ENCODE results near the gene TMEM256.

TMEM256 gene

DNA sequence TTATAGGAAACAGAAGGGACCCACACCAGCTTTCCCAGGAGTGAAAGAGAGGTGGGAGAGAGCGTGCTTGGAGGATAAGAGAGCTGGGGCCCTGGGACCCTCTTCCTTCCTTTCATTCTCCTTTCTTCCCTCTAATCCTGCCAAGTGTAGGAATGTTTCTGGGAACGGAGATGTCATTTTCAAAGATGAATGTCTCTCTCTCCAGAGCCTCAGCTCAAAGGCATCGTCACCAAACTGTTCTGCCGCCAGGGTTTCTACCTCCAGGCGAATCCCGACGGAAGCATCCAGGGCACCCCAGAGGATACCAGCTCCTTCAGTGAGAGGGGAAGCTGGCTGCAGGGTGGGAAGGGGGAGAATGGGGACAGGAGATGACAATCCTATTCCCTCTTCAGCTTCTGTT is 37.4 kb upstream of the TMEM256 start:
- no peak overlapping the region for H3K4me2 ChIP-seq (ENCODE audit: low read length, poor library complexity, severe bottlenecking)
- no peak overlapping the region for H2BK120ac ChIP-seq (ENCODE audit: low read depth, low read length)
- no peak overlapping the region for H2BK5ac ChIP-seq (ENCODE audit: low read depth, low read length, poor library complexity, severe bottlenecking)
- H3K18ac ChIP-seq (ENCODE audit: low read depth in 1 of 2, low read length in 2 of 2), result no peak overlapping the region
- H4K8ac ChIP-seq (ENCODE audit: low read length), result no peak overlapping the region
- peaks cover 53% of the 10 kb centered on the region for H3K4me1 ChIP-seq (ENCODE audit: control insufficient read depth, insufficient read depth, low read depth, low read length)
- no peak overlapping the region for H3K27ac ChIP-seq (ENCODE audit: low read length, poor library complexity, severe bottlenecking)
- peaks cover 44 to 60% of the 10 kb centered on the region in 2 experiments for H3K27me3 ChIP-seq (ENCODE audit: control insufficient read depth in 1 of 2, insufficient read depth in 1 of 2, low read length in 2 of 2)
- H2BK12ac ChIP-seq (ENCODE audit: low read length in 2 of 2), result no peak overlapping the region
- H4K91ac ChIP-seq (ENCODE audit: low read length), result no peak overlapping the region
- H3K4ac ChIP-seq (ENCODE audit: low read depth in 1 of 2, low read length in 2 of 2), result no peak overlapping the region
- no peak for DNase-seq
- no peak overlapping the region for H2BK15ac ChIP-seq (ENCODE audit: low read depth, poor library complexity, severe bottlenecking)
- no peaks in the 10 kb centered on the region for H3K36me3 ChIP-seq (ENCODE audit: control insufficient read depth in 1 of 2, insufficient read depth in 2 of 2, low read depth in 1 of 2, low read length in 2 of 2)
- no peak overlapping the region for H2AFZ ChIP-seq (ENCODE audit: low read depth, low read length)
- H3K4me3 ChIP-seq (ENCODE audit: insufficient read depth in 1 of 2, low read depth in 1 of 2, low read length in 2 of 2), result no peak overlapping the region
- H3K9me3 ChIP-seq (ENCODE audit: control insufficient read depth, low read length), result no peaks in the 10 kb centered on the region
- H3K23ac ChIP-seq (ENCODE audit: low read length in 2 of 2), result no peak overlapping the region
- H2AK5ac ChIP-seq (ENCODE audit: low read length, severe bottlenecking), result peak overlapping the region; percentile 73
- no peak overlapping the region for H3K14ac ChIP-seq (ENCODE audit: low read length in 2 of 2)
- no peak overlapping the region for H3K9ac ChIP-seq (ENCODE audit: low read length)
- 30% methylated on average over 2 of the region's 7 CpGs for WGBS
- peaks cover 9% of the 10 kb centered on the region for H3K79me1 ChIP-seq (replicated peaks; ENCODE audit: low read length, poor library complexity, severe bottlenecking)

DNA sequence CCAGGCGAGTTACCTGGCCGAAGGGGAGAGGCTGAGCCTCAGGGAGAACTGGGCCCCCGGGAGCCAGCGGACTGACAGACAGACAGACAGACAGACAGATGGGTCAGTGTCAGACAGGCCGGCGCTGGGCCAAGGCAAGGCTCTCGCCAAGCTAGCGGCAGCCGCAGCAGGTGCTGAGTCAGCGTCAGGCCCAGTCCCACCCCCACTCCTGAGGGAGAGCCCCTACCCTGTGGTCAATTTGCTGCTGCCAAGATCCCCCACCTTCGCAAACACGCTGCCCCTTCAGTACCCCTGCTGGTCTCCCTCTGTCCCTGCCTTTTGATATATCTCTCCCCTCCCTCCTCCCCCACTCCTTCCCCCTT is 36.9 kb upstream of the TMEM256 start:
- H3K23ac ChIP-seq (ENCODE audit: low read length in 2 of 2), result no peak overlapping the region
- no peak overlapping the region for H2AFZ ChIP-seq (ENCODE audit: low read depth, low read length)
- no peak overlapping the region for H4K91ac ChIP-seq (ENCODE audit: low read length)
- H4K8ac ChIP-seq (ENCODE audit: low read length), result no peak overlapping the region
- H3K4me2 ChIP-seq (ENCODE audit: low read length, poor library complexity, severe bottlenecking), result peak overlapping the region; percentile 91
- H2BK120ac ChIP-seq (ENCODE audit: low read depth, low read length), result no peak overlapping the region
- H3K14ac ChIP-seq (ENCODE audit: low read length in 2 of 2), result peak overlapping the region in 1 of 2 experiments; percentile 11
- peak overlapping the region; percentile 28 to 75 for H3K4me3 ChIP-seq (ENCODE audit: insufficient read depth in 1 of 2, low read depth in 1 of 2, low read length in 2 of 2)
- H3K9ac ChIP-seq (ENCODE audit: low read length), result peak overlapping the region; percentile 48
- H3K36me3 ChIP-seq (ENCODE audit: control insufficient read depth in 1 of 2, insufficient read depth in 2 of 2, low read depth in 1 of 2, low read length in 2 of 2), result no peaks in the 10 kb centered on the region
- H3K27ac ChIP-seq (ENCODE audit: low read length, poor library complexity, severe bottlenecking), result no peak overlapping the region
- H2BK5ac ChIP-seq (ENCODE audit: low read depth, low read length, poor library complexity, severe bottlenecking), result no peak overlapping the region
- peaks cover 39 to 58% of the 10 kb centered on the region in 2 experiments for H3K27me3 ChIP-seq (ENCODE audit: control insufficient read depth in 1 of 2, insufficient read depth in 1 of 2, low read length in 2 of 2)
- H2AK5ac ChIP-seq (ENCODE audit: low read length, severe bottlenecking), result no peak overlapping the region
- peaks cover 10% of the 10 kb centered on the region for H3K79me1 ChIP-seq (replicated peaks; ENCODE audit: low read length, poor library complexity, severe bottlenecking)
- H2BK12ac ChIP-seq (ENCODE audit: low read length in 2 of 2), result no peak overlapping the region
- WGBS, result 6% methylated on average over 10 of the region's 12 CpGs
- H3K4me1 ChIP-seq (ENCODE audit: control insufficient read depth, insufficient read depth, low read depth, low read length), result peaks cover 58% of the 10 kb centered on the region
- no peaks in the 10 kb centered on the region for H3K9me3 ChIP-seq (ENCODE audit: control insufficient read depth, low read length)
- H3K18ac ChIP-seq (ENCODE audit: low read depth in 1 of 2, low read length in 2 of 2), result peak overlapping the region in 1 of 2 experiments; percentile 61
- DNase-seq, result peak; percentile 41
- no peak overlapping the region for H2BK15ac ChIP-seq (ENCODE audit: low read depth, poor library complexity, severe bottlenecking)
- H3K4ac ChIP-seq (ENCODE audit: low read depth in 1 of 2, low read length in 2 of 2), result no peak overlapping the region

DNA sequence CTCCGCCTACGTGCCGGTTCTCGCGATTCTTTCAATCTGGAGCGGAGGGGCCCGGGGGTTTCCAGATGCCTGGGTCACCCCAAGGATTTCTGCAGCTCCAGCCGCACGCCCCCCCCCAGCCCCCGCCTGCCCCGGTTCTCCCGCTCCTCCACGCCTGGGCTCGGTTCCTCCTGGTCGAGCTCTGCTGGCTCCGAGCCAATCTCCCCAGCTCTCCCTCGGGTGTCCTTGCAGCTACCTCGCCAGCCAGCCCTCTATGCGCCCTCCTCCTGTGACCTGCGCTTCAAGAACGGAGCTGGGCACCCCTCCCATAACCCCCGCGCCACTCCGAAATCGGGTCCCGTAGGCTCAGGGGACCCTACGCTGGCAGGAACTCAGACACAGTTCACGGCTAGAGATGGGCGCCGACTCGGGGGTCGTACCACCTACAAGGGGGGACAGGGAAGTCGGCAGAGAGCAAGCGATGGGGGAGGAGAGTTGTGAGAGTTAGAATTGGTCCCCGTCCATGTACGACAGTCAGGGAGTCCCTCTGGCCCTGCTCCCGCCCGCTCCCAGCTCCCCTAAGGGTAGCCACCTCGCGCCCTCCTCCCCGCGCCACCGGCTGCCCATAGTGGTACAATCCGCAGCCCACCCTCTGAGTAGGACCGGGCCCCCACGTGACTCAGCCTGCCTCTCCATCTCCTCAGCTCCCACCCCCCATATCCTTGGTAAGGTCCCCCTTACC is 36.4 kb upstream of the TMEM256 start:
- H3K27ac ChIP-seq (ENCODE audit: low read length, poor library complexity, severe bottlenecking), result no peak overlapping the region
- peak overlapping the region; percentile 36 for H2AFZ ChIP-seq (ENCODE audit: low read depth, low read length)
- H2BK12ac ChIP-seq (ENCODE audit: low read length in 2 of 2), result peak overlapping the region in 1 of 2 experiments; percentile 45
- peak overlapping the region; percentile 91 for H3K4me2 ChIP-seq (ENCODE audit: low read length, poor library complexity, severe bottlenecking)
- no peak overlapping the region for H3K23ac ChIP-seq (ENCODE audit: low read length in 2 of 2)
- H3K4me1 ChIP-seq (ENCODE audit: control insufficient read depth, insufficient read depth, low read depth, low read length), result peaks cover 54% of the 10 kb centered on the region
- DNase-seq, result peak; percentile 32
- peak overlapping the region; percentile 59 for H4K8ac ChIP-seq (ENCODE audit: low read length)
- H3K27me3 ChIP-seq (ENCODE audit: control insufficient read depth in 1 of 2, insufficient read depth in 1 of 2, low read length in 2 of 2), result peaks cover 34 to 53% of the 10 kb centered on the region in 2 experiments
- H4K91ac ChIP-seq (ENCODE audit: low read length), result no peak overlapping the region
- under 1% methylated on average over 41 of the region's 46 CpGs for WGBS
- H3K18ac ChIP-seq (ENCODE audit: low read depth in 1 of 2, low read length in 2 of 2), result peak overlapping the region in 1 of 2 experiments; percentile 71
- peak overlapping the region; percentile 57 to 75 for H3K4me3 ChIP-seq (ENCODE audit: insufficient read depth in 1 of 2, low read depth in 1 of 2, low read length in 2 of 2)
- no peak overlapping the region for H2AK5ac ChIP-seq (ENCODE audit: low read length, severe bottlenecking)
- no peak overlapping the region for H2BK5ac ChIP-seq (ENCODE audit: low read depth, low read length, poor library complexity, severe bottlenecking)
- H3K79me1 ChIP-seq (replicated peaks; ENCODE audit: low read length, poor library complexity, severe bottlenecking), result peaks cover 10% of the 10 kb centered on the region
- peak overlapping the region; percentile 4 for H2BK120ac ChIP-seq (ENCODE audit: low read depth, low read length)
- H3K4ac ChIP-seq (ENCODE audit: low read depth in 1 of 2, low read length in 2 of 2), result peak overlapping the region in 1 of 2 experiments; percentile 41
- H3K9me3 ChIP-seq (ENCODE audit: control insufficient read depth, low read length), result no peaks in the 10 kb centered on the region
- peak overlapping the region; percentile 48 for H3K9ac ChIP-seq (ENCODE audit: low read length)
- H3K36me3 ChIP-seq (ENCODE audit: control insufficient read depth in 1 of 2, insufficient read depth in 2 of 2, low read depth in 1 of 2, low read length in 2 of 2), result no peaks in the 10 kb centered on the region
- peak overlapping the region; percentile 68 for H2BK15ac ChIP-seq (ENCODE audit: low read depth, poor library complexity, severe bottlenecking)
- peak overlapping the region in 1 of 2 experiments; percentile 75 for H3K14ac ChIP-seq (ENCODE audit: low read length in 2 of 2)

DNA sequence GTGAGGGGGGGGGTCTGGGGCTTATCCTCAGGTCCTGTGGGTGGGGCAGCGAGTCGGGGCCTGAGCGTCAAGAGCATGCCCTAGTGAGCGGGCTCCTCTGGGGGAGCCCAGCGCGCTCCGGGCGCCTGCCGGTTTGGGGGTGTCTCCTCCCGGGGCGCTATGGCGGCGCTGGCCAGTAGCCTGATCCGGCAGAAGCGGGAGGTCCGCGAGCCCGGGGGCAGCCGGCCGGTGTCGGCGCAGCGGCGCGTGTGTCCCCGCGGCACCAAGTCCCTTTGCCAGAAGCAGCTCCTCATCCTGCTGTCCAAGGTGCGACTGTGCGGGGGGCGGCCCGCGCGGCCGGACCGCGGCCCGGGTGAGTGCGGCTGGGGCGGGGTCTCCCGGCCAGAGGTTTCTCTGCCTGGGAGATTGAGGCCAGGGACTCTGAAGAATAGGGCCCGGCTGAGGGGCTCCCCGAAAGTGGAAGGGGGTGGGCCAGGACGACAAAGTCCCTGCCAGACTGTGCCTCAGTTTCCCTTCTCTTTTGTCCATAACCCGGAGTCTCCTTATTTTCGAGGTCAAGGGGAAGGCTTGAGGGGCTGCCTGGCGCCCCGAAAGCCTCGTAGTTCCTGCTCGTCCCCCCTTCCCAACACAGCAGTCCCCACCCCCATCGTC is 35.7 kb upstream of the TMEM256 start, which contains the start of gene FGF11:
Gene FGF11, plus strand, starts transcription at position 51 of the 651 bp plus-strand sequence. Its CDS starts 109 bp downstream, at position 160.
- H3K4me1 ChIP-seq (ENCODE audit: control insufficient read depth, insufficient read depth, low read depth, low read length), result peaks cover 48% of the 10 kb centered on the region
- H3K9ac ChIP-seq (ENCODE audit: low read length), result peak within 1 kb of the TSS; percentile 48
- no peak within 1 kb of the TSS for H4K91ac ChIP-seq (ENCODE audit: low read length)
- no peak within 1 kb of the TSS for H3K27ac ChIP-seq (ENCODE audit: low read length, poor library complexity, severe bottlenecking)
- H3K23ac ChIP-seq (ENCODE audit: low read length in 2 of 2), result peak within 1 kb of the TSS in 1 of 2 experiments; percentile 25
- no peak for DNase-seq
- H3K36me3 ChIP-seq (ENCODE audit: control insufficient read depth in 1 of 2, insufficient read depth in 2 of 2, low read depth in 1 of 2, low read length in 2 of 2), result no peaks in the 10 kb centered on the region
- peak within 1 kb of the TSS; percentile 73 for H4K8ac ChIP-seq (ENCODE audit: low read length)
- H3K18ac ChIP-seq (ENCODE audit: low read depth in 1 of 2, low read length in 2 of 2), result peak within 1 kb of the TSS in 1 of 2 experiments; percentile 71
- H3K4me2 ChIP-seq (ENCODE audit: low read length, poor library complexity, severe bottlenecking), result peak within 1 kb of the TSS; percentile 91
- H2BK12ac ChIP-seq (ENCODE audit: low read length in 2 of 2), result peak within 1 kb of the TSS in 1 of 2 experiments; percentile 45
- WGBS, result 4% methylated on average over 46 of the region's 50 CpGs
- peaks cover 33 to 49% of the 10 kb centered on the region in 2 experiments for H3K27me3 ChIP-seq (ENCODE audit: control insufficient read depth in 1 of 2, insufficient read depth in 1 of 2, low read length in 2 of 2)
- no peaks in the 10 kb centered on the region for H3K9me3 ChIP-seq (ENCODE audit: control insufficient read depth, low read length)
- H2BK5ac ChIP-seq (ENCODE audit: low read depth, low read length, poor library complexity, severe bottlenecking), result no peak within 1 kb of the TSS
- peak within 1 kb of the TSS in 1 of 2 experiments; percentile 41 for H3K4ac ChIP-seq (ENCODE audit: low read depth in 1 of 2, low read length in 2 of 2)
- peak within 1 kb of the TSS; percentile 68 for H2BK15ac ChIP-seq (ENCODE audit: low read depth, poor library complexity, severe bottlenecking)
- H2AK5ac ChIP-seq (ENCODE audit: low read length, severe bottlenecking), result no peak within 1 kb of the TSS
- H3K4me3 ChIP-seq (ENCODE audit: insufficient read depth in 1 of 2, low read depth in 1 of 2, low read length in 2 of 2), result peak within 1 kb of the TSS; percentile 57 to 75
- H3K14ac ChIP-seq (ENCODE audit: low read length in 2 of 2), result peak within 1 kb of the TSS in 1 of 2 experiments; percentile 66
- H3K79me1 ChIP-seq (replicated peaks; ENCODE audit: low read length, poor library complexity, severe bottlenecking), result peaks cover 10% of the 10 kb centered on the region
- H2AFZ ChIP-seq (ENCODE audit: low read depth, low read length), result peak within 1 kb of the TSS; percentile 36
- H2BK120ac ChIP-seq (ENCODE audit: low read depth, low read length), result peak within 1 kb of the TSS; percentile 4

Data from mesenchymal stem cell (in vitro differentiated cells and primary cell).